CD4-positive, CD25-positive, alpha-beta regulatory T cell (primary cell): ENCODE measurements around the gene ZNF726. TPM values are rescaled to one million over a fixed set of nuclear protein-coding genes. Genes with fewer than 3 reads are reported as not detected.
"Not testable (repeated sequence)": the region's sequence is repeated elsewhere in the genome, so short reads cannot be mapped to it uniquely, and the experiment has no call there.

ENCODE experiments used
- ATAC-seq, 2 donors: fragments of 150-1000 bp; cut with Tn5 transposase; one replicate each; pipeline ENCODE4 v1.10.0; 2021; ENCODE audit warnings: low read depth in 2 of 2, moderate number of reproducible peaks in 2 of 2, moderate library complexity in 1 of 2
- DNase-seq, 3 donors: peaks; one replicate each; pipeline versions ENCODE4 v3.0.0 to v3.0.0-alpha.2; 2012 to 2022; ENCODE audit warnings: mixed read lengths in 1 of 3
- H3K27ac ChIP-seq: one replicate; pipeline ENCODE4 v1.7.0; 2013; ENCODE audit warnings: mild to moderate bottlenecking, low read length; ENCODE audit not compliant: insufficient read depth, poor library complexity, severe bottlenecking
- H3K27me3 ChIP-seq: one replicate; pipeline ENCODE4 v1.7.0; 2013; ENCODE audit warnings: low read length; ENCODE audit not compliant: control insufficient read depth, insufficient read depth
- H3K36me3 ChIP-seq: one replicate; pipeline ENCODE4 v1.7.0; 2013; ENCODE audit warnings: mild to moderate bottlenecking, low read length, moderate library complexity; ENCODE audit not compliant: control insufficient read depth, insufficient read depth
- H3K4me1 ChIP-seq: 2 replicates; pipeline ENCODE4 v1.7.0; 2013; ENCODE audit warnings: mild to moderate bottlenecking, low read length; ENCODE audit not compliant: insufficient read depth, control insufficient read depth, poor library complexity, severe bottlenecking
- H3K4me3 ChIP-seq: one replicate; pipeline ENCODE4 v1.7.0; 2013; ENCODE audit warnings: low read depth, mild to moderate bottlenecking, low read length, moderate library complexity
- H3K9me3 ChIP-seq, 2 experiments: 1 replicate in 1 of 2; 2 replicates in 1 of 2; pipeline ENCODE4 v1.7.0; 2013; ENCODE audit warnings: low read length in 2 of 2, mild to moderate bottlenecking in 1 of 2, moderate library complexity in 1 of 2; ENCODE audit not compliant: control insufficient read depth in 2 of 2
- H3K27ac Mint-ChIP-seq, 3 donors: one replicate each; pipeline ENCODE4 v1.8.0; 2020 to 2022; ENCODE audit warnings: mild to moderate bottlenecking in 3 of 3, mixed read lengths in 3 of 3, moderate library complexity in 2 of 3
- H3K27me3 Mint-ChIP-seq: one replicate; pipeline ENCODE4 v1.8.0; 2022; ENCODE audit warnings: mild to moderate bottlenecking, mixed read lengths
- H3K36me3 Mint-ChIP-seq: one replicate; pipeline ENCODE4 v1.8.0; 2020; ENCODE audit warnings: mixed read lengths
- H3K4me1 Mint-ChIP-seq, 4 donors: one replicate each; pipeline ENCODE4 v1.8.0; 2020 to 2022; ENCODE audit warnings: mixed read lengths in 4 of 4, mild to moderate bottlenecking in 1 of 4
- H3K4me3 Mint-ChIP-seq, 4 donors: one replicate each; pipeline ENCODE4 v1.8.0; 2020 to 2022; ENCODE audit warnings: mild to moderate bottlenecking in 4 of 4, mixed read lengths in 4 of 4, moderate library complexity in 3 of 4
- H3K9me3 Mint-ChIP-seq, 7 donors: one replicate each; pipeline ENCODE4 v1.8.0; 2020 to 2022; ENCODE audit warnings: mixed read lengths in 7 of 7, mild to moderate bottlenecking in 3 of 7, moderate library complexity in 2 of 7
- polyA plus RNA-seq, 4 donors: library from polyadenylated mRNA; unstranded; fragments of 300-500 nt; fragmentation: Illumina TruSeq; gene quantifications; one replicate each; pipeline ENCODE4 v1.2.3, GENCODE V29; 2021
- total RNA-seq: library from RNA; stranded (reverse); gene quantifications from one replicate; pipeline ENCODE4 v1.2.3, GENCODE V29; 2022

ZNF726 gene
- total and polyA plus RNA-seq, 5 donors from 2014 or later: 1.3 to 4.4 (median 2.1) TPM

DNA sequence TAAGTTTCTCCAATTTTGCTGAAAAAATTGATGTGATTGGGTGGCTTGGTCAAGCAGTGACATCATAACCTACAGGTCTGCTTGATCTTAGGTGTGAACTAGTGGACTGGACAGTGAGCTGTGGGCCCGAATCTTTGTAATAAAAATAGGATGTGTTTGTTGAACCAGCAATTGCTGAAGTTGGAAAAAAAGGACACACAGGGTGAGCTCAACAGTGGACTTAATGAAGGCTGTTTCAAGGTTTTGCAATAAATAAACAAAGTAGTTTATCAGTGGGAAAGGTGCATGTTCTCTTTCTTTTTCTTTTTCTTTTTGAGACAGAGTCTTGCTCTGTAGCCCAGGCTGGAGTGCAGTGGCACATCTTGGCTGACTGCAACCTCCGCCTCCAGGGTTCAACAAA lies 30.3 kb upstream of the ZNF726 start:
- Histone ChIP-seq H3K36me3 (no peaks in the 10 kb centered on the region), H3K27me3 (no peaks in the 10 kb centered on the region), H3K27ac (no peak overlapping the region), H3K4me1 (no peaks in the 10 kb centered on the region), H3K9me3 (peaks cover 0 to 4% of the 10 kb centered on the region in 2 experiments), H3K4me3 (no peak overlapping the region)
- no peaks in the 10 kb centered on the region for H3K4me1 Mint-ChIP-seq
- H3K9me3 Mint-ChIP-seq: peaks cover 4 to 18% (median 11%) of the 10 kb centered on the region in 7 donors
- no peak overlapping the region for H3K27ac Mint-ChIP-seq
- ATAC-seq (no peak), DNase-seq (no peak)
- H3K27me3 Mint-ChIP-seq: no peaks in the 10 kb centered on the region
- no peak overlapping the region for H3K4me3 Mint-ChIP-seq
- no peaks in the 10 kb centered on the region for H3K36me3 Mint-ChIP-seq

DNA sequence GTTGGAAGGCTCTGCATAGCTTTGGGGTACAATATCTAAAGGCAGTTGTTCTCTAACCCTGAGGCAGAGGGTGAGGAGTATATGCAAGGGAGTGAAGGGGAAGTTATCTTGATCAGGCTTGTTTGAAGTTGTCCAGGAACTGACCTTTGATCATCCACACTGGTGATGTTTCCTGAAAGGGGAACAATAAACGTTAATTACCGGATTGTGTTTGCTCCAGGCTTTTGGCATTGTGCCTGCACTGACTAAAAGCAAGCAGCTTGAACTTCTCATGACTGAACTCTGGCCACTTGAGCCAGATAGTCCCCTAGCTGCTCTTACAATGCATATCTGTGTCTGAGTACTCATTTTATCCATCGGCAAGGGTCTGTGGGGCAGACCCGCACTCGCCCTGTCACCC lies 27.0 kb upstream of the ZNF726 start:
- Mint-ChIP-seq H3K27me3 (no peaks in the 10 kb centered on the region), H3K27ac (no peak overlapping the region), H3K36me3 (no peaks in the 10 kb centered on the region), H3K4me3 (no peak overlapping the region), H3K9me3 (peaks cover 2 to 19% (median 12%) of the 10 kb centered on the region in 7 donors), H3K4me1 (no peaks in the 10 kb centered on the region)
- Histone ChIP-seq H3K4me3 (no peak overlapping the region), H3K9me3 (peaks cover 0 to 4% of the 10 kb centered on the region in 2 experiments), H3K27me3 (no peaks in the 10 kb centered on the region), H3K4me1 (no peaks in the 10 kb centered on the region), H3K36me3 (no peaks in the 10 kb centered on the region), H3K27ac (no peak overlapping the region)
- ATAC-seq (no peak), DNase-seq (no peak)

- H3K27me3 Mint-ChIP-seq, DNase-seq, H3K27me3 ChIP-seq, H3K4me3 ChIP-seq, H3K36me3 Mint-ChIP-seq, ATAC-seq, H3K9me3 ChIP-seq, H3K36me3 ChIP-seq, H3K27ac Mint-ChIP-seq, H3K27ac ChIP-seq, H3K4me3 Mint-ChIP-seq, H3K4me1 Mint-ChIP-seq, H3K4me1 ChIP-seq: not testable (repeated sequence)
- H3K9me3 Mint-ChIP-seq: peaks cover 0 to 13% (median 4%) of the 10 kb centered on the region in 7 donors
Observed at GRCh38 chr19:23896096-23896495, 18.6 kb upstream of the ZNF726 start.

GRCh38 chr19:23896912-23897311 lies 17.8 kb upstream of the ZNF726 start:
- Histone ChIP-seq H3K27ac (no peak overlapping the region), H3K36me3 (no peaks in the 10 kb centered on the region), H3K27me3 (no peaks in the 10 kb centered on the region), H3K4me1 (no peaks in the 10 kb centered on the region), H3K9me3 (no peaks in the 10 kb centered on the region), H3K4me3 (no peak overlapping the region)
- Mint-ChIP-seq H3K9me3 (peaks cover 0 to 10% (median 5%) of the 10 kb centered on the region in 7 donors), H3K27ac (no peak overlapping the region), H3K36me3 (no peaks in the 10 kb centered on the region), H3K27me3 (no peaks in the 10 kb centered on the region), H3K4me1 (no peaks in the 10 kb centered on the region), H3K4me3 (no peak overlapping the region)
- DNase-seq: no peak
- ATAC-seq: no peak

DNA sequence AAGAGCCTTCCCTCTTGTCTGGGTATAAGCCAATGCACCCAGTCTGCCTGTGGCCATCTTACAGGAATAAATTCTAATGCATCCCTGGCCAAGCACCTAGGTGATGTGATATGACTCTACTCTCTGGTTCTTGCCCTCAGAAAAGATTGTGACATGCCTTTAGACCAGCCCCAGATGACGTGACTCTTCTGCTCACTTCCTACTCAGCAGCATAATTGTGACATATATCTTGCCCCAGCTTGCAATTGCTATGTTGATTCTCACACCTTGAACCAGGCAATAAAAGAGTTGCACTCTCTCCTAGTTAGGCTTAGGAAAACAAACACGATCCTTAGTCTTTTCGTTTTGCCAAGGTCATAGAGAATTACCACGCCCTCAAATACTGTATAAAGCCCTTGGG lies 13.3 kb upstream of the ZNF726 start:
- Mint-ChIP-seq H3K9me3 (peaks cover 0 to 28% (median 10%) of the 10 kb centered on the region in 7 donors), H3K36me3 (peaks cover 6% of the 10 kb centered on the region), H3K4me3 (no peak overlapping the region), H3K27me3 (no peaks in the 10 kb centered on the region), H3K4me1 (no peaks in the 10 kb centered on the region), H3K27ac (no peak overlapping the region)
- Histone ChIP-seq H3K9me3 (peaks cover 13 to 27% of the 10 kb centered on the region in 2 experiments), H3K4me1 (no peaks in the 10 kb centered on the region), H3K4me3 (no peak overlapping the region), H3K27ac (no peak overlapping the region), H3K36me3 (no peaks in the 10 kb centered on the region), H3K27me3 (no peaks in the 10 kb centered on the region)
- ATAC-seq: no peak
- DNase-seq: no peak

- Mint-ChIP-seq H3K4me3 (no peak overlapping the region), H3K9me3 (peaks cover 0 to 27% (median 7%) of the 10 kb centered on the region in 7 donors), H3K4me1 (no peaks in the 10 kb centered on the region), H3K36me3 (peaks cover 6% of the 10 kb centered on the region), H3K27ac (no peak overlapping the region), H3K27me3 (no peaks in the 10 kb centered on the region)
- Histone ChIP-seq H3K4me1 (no peaks in the 10 kb centered on the region), H3K27me3 (no peaks in the 10 kb centered on the region), H3K27ac (no peak overlapping the region), H3K9me3 (peaks cover 13 to 27% of the 10 kb centered on the region in 2 experiments), H3K4me3 (no peak overlapping the region), H3K36me3 (no peaks in the 10 kb centered on the region)
- DNase-seq: no peak
- no peak for ATAC-seq
Observed at GRCh38 chr19:23904406-23904805, 10.3 kb upstream of the ZNF726 start.

DNA sequence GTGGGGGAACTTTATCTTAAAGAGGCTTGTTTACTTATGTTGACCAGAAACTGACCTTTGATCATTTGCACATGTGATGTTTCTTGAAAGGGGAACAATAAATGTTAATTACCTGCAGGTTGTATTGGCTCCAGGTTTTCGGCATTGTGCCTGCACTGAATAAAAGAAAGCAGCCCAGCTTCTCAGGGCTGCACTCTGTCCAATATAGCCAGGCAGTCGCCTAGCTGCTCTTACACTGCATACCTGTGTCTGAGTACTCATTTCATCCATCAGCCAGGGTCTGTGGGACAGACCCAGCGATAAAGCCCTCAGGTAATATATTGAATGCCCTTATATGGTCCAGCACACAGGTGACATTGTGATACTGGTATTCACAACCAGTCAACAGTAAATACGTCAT lies 8.9 kb upstream of the ZNF726 start:
- ATAC-seq (no peak), DNase-seq (no peak)
- Mint-ChIP-seq H3K9me3 (peaks cover 0 to 27% (median 11%) of the 10 kb centered on the region in 7 donors), H3K4me3 (no peak overlapping the region), H3K27me3 (no peaks in the 10 kb centered on the region), H3K27ac (no peak overlapping the region), H3K4me1 (no peaks in the 10 kb centered on the region), H3K36me3 (peaks cover 6% of the 10 kb centered on the region)
- peaks cover 13 to 27% of the 10 kb centered on the region in 2 experiments for H3K9me3 ChIP-seq
- H3K27me3 ChIP-seq: no peaks in the 10 kb centered on the region
- H3K4me3 ChIP-seq: no peak overlapping the region
- no peak overlapping the region for H3K27ac ChIP-seq
- no peaks in the 10 kb centered on the region for H3K4me1 ChIP-seq
- H3K36me3 ChIP-seq: no peaks in the 10 kb centered on the region

- H3K9me3 Mint-ChIP-seq: peaks cover 0 to 27% (median 11%) of the 10 kb centered on the region in 7 donors
- no peaks in the 10 kb centered on the region for H3K4me1 Mint-ChIP-seq
- no peak for DNase-seq
- no peak overlapping the region for H3K27ac Mint-ChIP-seq
- no peak overlapping the region for H3K27ac ChIP-seq
- ATAC-seq: no peak
- H3K9me3 ChIP-seq: peaks cover 13 to 27% of the 10 kb centered on the region in 2 experiments
- no peaks in the 10 kb centered on the region for H3K36me3 ChIP-seq
- no peak overlapping the region for H3K4me3 ChIP-seq
- no peaks in the 10 kb centered on the region for H3K27me3 ChIP-seq
- H3K27me3 Mint-ChIP-seq: no peaks in the 10 kb centered on the region
- no peaks in the 10 kb centered on the region for H3K4me1 ChIP-seq
- peaks cover 6% of the 10 kb centered on the region for H3K36me3 Mint-ChIP-seq
- no peak overlapping the region for H3K4me3 Mint-ChIP-seq
Observed at GRCh38 chr19:23906835-23907234, 7.9 kb upstream of the ZNF726 start.
